ENCODE results near the gene SAMD3. TPM values are rescaled to one million over a fixed set of nuclear protein-coding genes. Genes with fewer than 3 reads are reported as not detected.

Gene SAMD3
- total RNA-seq, 6 experiments from 2014 or later = 0.95 to 2.3 (median 1.4) TPM

GRCh38 chr6:130163266-130163665, 59.5 kb downstream of the SAMD3 start:
- H3K36me3 Mint-ChIP-seq (ENCODE audit: low read depth) = peaks cover 23% of the 10 kb centered on the region
- no peak overlapping the region for H3K27ac Mint-ChIP-seq
- TF ChIP-seq CTCF (IDR thresholded peaks at IDR 0.05) = no peak
- DNase-seq = no peak
- no peak overlapping the region for H3K4me3 Mint-ChIP-seq
- H3K9me3 Mint-ChIP-seq = peaks cover 10% of the 10 kb centered on the region
- peaks cover 6% of the 10 kb centered on the region; the same call in 1 of the 2 replicates for H3K27me3 Mint-ChIP-seq (ENCODE audit: insufficient read depth)
- H3K4me1 Mint-ChIP-seq (ENCODE audit: low read depth) = no peaks in the 10 kb centered on the region

- no peaks in the 10 kb centered on the region for H3K4me1 Mint-ChIP-seq (ENCODE audit: low read depth)
- H3K36me3 Mint-ChIP-seq (ENCODE audit: low read depth) = peaks cover 23% of the 10 kb centered on the region
- peaks cover 6% of the 10 kb centered on the region; the same call in 1 of the 2 replicates for H3K27me3 Mint-ChIP-seq (ENCODE audit: insufficient read depth)
- H3K27ac Mint-ChIP-seq = no peak overlapping the region
- H3K4me3 Mint-ChIP-seq = no peak overlapping the region
- peaks cover 10% of the 10 kb centered on the region for H3K9me3 Mint-ChIP-seq
- TF ChIP-seq CTCF (IDR thresholded peaks at IDR 0.05) = no peak
- DNase-seq = no peak
Observed at GRCh38 chr6:130162421-130162820, 60.3 kb downstream of the SAMD3 start.

GRCh38 chr6:130161683-130162404, 60.9 kb downstream of the SAMD3 start:
- H3K27ac Mint-ChIP-seq = no peak overlapping the region
- no peak for DNase-seq
- H3K36me3 Mint-ChIP-seq (ENCODE audit: low read depth) = peaks cover 23% of the 10 kb centered on the region
- peaks cover 10% of the 10 kb centered on the region for H3K9me3 Mint-ChIP-seq
- no peak overlapping the region for H3K4me3 Mint-ChIP-seq
- peaks cover 6% of the 10 kb centered on the region; the same call in 1 of the 2 replicates for H3K27me3 Mint-ChIP-seq (ENCODE audit: insufficient read depth)
- H3K4me1 Mint-ChIP-seq (ENCODE audit: low read depth) = no peaks in the 10 kb centered on the region
- TF ChIP-seq CTCF (IDR thresholded peaks at IDR 0.05) = no peak

- Mint-ChIP-seq H3K9me3 (peaks cover 10% of the 10 kb centered on the region), H3K27ac (no peak overlapping the region), H3K4me3 (no peak overlapping the region), H3K36me3 (ENCODE audit: low read depth) (peaks cover 23% of the 10 kb centered on the region), H3K4me1 (ENCODE audit: low read depth) (no peaks in the 10 kb centered on the region), H3K27me3 (ENCODE audit: insufficient read depth) (no peaks in the 10 kb centered on the region)
- no peak for TF ChIP-seq CTCF (IDR thresholded peaks at IDR 0.05)
- DNase-seq = no peak
Observed at GRCh38 chr6:130159956-130160355, 62.8 kb downstream of the SAMD3 start.

- no peak for DNase-seq
- no peak for TF ChIP-seq CTCF (IDR thresholded peaks at IDR 0.05)
- Mint-ChIP-seq H3K27ac (no peak overlapping the region), H3K36me3 (ENCODE audit: low read depth) (peaks cover 18% of the 10 kb centered on the region), H3K4me1 (ENCODE audit: low read depth) (no peaks in the 10 kb centered on the region), H3K27me3 (ENCODE audit: insufficient read depth) (no peaks in the 10 kb centered on the region), H3K4me3 (no peak overlapping the region), H3K9me3 (peaks cover 10% of the 10 kb centered on the region)
Observed at GRCh38 chr6:130158548-130158947, 64.2 kb downstream of the SAMD3 start.

All from HFFc6 (cell line).